ENCODE measurements around the gene COQ4.

The COQ4 gene

DNA sequence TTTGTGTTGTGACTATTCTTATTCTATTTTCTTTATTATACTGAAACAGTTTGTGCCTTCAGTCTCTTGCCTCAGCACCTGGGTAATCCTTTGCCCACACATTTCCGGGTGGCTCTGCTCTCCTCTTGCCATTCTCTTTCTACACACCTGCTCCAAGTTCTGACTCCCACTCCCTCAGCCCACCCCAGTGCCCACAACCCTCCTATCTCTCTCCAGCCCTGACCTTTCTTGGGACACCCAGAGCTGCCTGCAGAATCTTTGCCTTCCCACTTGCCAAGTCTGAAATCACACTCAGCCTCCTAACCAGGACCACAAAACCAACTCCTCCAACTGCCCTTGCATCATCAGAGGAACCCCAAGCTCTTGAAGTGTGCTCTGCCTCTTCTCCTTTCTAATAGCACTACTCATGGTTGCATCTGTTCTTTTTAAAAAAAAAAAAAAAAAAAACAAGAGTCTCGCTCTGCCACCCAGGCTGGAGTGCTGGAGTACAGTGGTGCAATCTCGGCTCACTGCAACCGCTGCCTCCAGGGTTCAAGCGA, 42.5 kb upstream of the COQ4 start:
- Histone ChIP-seq H3K27me3 (no peaks in the 10 kb centered on the region), H3K36me3 (no peaks in the 10 kb centered on the region), H3K4me1 (ENCODE audit: control insufficient read depth in 1 of 2, insufficient read depth in 1 of 2, low read depth in 1 of 2, low read length in 1 of 2) (peaks cover 11 to 14% of the 10 kb centered on the region in 2 experiments), H3K27ac (no peak overlapping the region), H3K4me3 (ENCODE audit: low read depth in 1 of 2, low read length in 1 of 2) (no peak overlapping the region), H3K9me3 (no peaks in the 10 kb centered on the region)
- no peak for TF ChIP-seq CTCF (IDR thresholded peaks at IDR 0.05)

GRCh38 chr9:128282500-128282899, 40.1 kb upstream of the COQ4 start:
- H3K9me3 ChIP-seq = no peaks in the 10 kb centered on the region
- H3K36me3 ChIP-seq = peaks cover 17% of the 10 kb centered on the region
- no peaks in the 10 kb centered on the region for H3K27me3 ChIP-seq
- H3K27ac ChIP-seq = no peak overlapping the region
- no peak for TF ChIP-seq CTCF (IDR thresholded peaks at IDR 0.05)
- no peak overlapping the region for H3K4me3 ChIP-seq (ENCODE audit: low read depth in 1 of 2, low read length in 1 of 2)
- H3K4me1 ChIP-seq (ENCODE audit: control insufficient read depth in 1 of 2, insufficient read depth in 1 of 2, low read depth in 1 of 2, low read length in 1 of 2) = no peaks in the 10 kb centered on the region

DNA sequence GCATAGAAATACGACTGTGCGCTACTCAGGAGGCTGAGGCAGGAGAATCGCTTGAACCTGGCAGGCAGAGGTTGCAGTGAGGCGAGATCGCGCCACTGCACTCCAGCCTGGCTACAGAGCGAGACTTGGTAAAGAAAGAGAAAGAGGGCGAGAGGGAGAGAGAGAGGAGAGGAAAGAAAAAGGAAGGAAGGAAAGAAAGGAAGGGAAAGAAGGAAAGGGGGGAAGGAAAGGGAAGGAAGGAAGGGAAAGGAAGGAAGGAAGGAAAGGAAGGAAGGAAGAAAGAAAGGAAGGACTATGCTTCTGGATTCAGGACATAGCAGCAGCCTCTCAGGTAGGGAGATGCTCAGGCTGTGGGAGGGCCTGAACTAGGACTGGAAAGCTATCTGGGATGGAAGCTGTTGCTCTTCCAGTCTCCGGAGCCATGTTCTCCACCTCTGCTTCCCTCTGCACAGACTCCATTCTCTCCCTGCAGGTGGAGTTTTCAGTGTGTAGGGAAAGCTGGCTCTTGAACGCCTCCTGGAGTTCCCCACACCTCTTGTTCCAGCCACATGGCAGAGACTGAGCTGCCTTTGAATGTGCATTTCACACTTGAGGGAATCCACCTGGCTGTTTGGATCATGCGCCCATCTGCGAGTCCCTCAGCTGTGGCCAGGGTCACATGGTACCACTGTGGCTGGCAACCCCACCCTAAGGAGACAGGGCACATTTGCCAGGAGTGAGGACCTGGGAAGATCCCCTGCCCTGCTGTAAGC, 37.4 kb upstream of the COQ4 start:
- H3K9me3 ChIP-seq = no peaks in the 10 kb centered on the region
- no peaks in the 10 kb centered on the region for H3K4me1 ChIP-seq (ENCODE audit: control insufficient read depth in 1 of 2, insufficient read depth in 1 of 2, low read depth in 1 of 2, low read length in 1 of 2)
- no peaks in the 10 kb centered on the region for H3K27me3 ChIP-seq
- no peak overlapping the region for H3K4me3 ChIP-seq (ENCODE audit: low read depth in 1 of 2, low read length in 1 of 2)
- no peak for TF ChIP-seq CTCF (IDR thresholded peaks at IDR 0.05)
- H3K36me3 ChIP-seq = peaks cover 33% of the 10 kb centered on the region
- H3K27ac ChIP-seq = no peak overlapping the region

DNA sequence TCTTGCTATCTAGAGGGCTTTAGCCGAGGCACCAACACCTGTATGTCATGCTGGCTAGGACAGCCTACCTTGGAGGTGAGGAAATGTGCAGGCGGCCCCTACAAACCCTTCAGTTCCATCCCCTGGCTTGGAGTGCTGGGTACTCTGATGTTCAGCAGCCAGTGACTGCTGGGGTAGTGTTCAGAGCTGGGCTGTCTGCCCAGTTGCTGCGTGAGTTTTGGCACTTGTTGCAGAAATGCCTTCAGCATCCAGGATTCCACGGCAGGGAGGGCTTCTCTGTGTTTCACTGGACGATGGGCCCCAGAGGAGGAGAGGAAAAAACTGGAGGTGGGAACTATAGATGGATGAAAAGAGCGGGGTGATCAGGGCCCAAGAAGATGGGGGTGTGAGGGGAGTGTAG, 36.2 kb upstream of the COQ4 start:
- no peak for TF ChIP-seq CTCF (IDR thresholded peaks at IDR 0.05)
- Histone ChIP-seq H3K36me3 (peaks cover 33% of the 10 kb centered on the region), H3K27ac (no peak overlapping the region)

GRCh38 chr9:128288273-128289004, 34.2 kb upstream of the COQ4 start:
- H3K27ac ChIP-seq = no peak overlapping the region
- H3K36me3 ChIP-seq = peaks cover 33% of the 10 kb centered on the region
- no peaks in the 10 kb centered on the region for H3K27me3 ChIP-seq
- no peaks in the 10 kb centered on the region for H3K4me1 ChIP-seq (ENCODE audit: control insufficient read depth in 1 of 2, insufficient read depth in 1 of 2, low read depth in 1 of 2, low read length in 1 of 2)
- no peak overlapping the region for H3K4me3 ChIP-seq (ENCODE audit: low read depth in 1 of 2, low read length in 1 of 2)
- H3K9me3 ChIP-seq = no peaks in the 10 kb centered on the region
- TF ChIP-seq CTCF (IDR thresholded peaks at IDR 0.05) = no peak

More for the DNA sequence above, 36.2 kb upstream of the COQ4 start:
- no peaks in the 10 kb centered on the region for H3K27me3 ChIP-seq
- no peaks in the 10 kb centered on the region for H3K9me3 ChIP-seq
- H3K4me1 ChIP-seq (ENCODE audit: control insufficient read depth in 1 of 2, insufficient read depth in 1 of 2, low read depth in 1 of 2, low read length in 1 of 2) = no peaks in the 10 kb centered on the region
- no peak overlapping the region for H3K4me3 ChIP-seq (ENCODE audit: low read depth in 1 of 2, low read length in 1 of 2)

Measured in neutrophil (primary cell).